OCI-LY7 (cell line): ENCODE results near the gene CRELD1. TPM values are rescaled to one million over a fixed set of nuclear protein-coding genes. Genes with fewer than 3 reads are reported as not detected.

Source experiments
- BruUV-seq: library from RNA; stranded (reverse); fragments of 400-500 nt; replicated peaks from 2 replicates; lab custom pipeline; 2021; lab: Mats Ljungman, UMichigan
- CTCF ChIA-PET: fragments of 300-600 bp; sonication (Branson Sonifier 250); formaldehyde crosslinking; loops from one replicate; lab custom pipeline; 2022; ENCODE audit warnings: antibody characterized with exemption; ENCODE audit not compliant: unreplicated experiment; lab: Charles Lee
- POLR2A ChIA-PET: fragments of 300-600 bp; sonication (Branson Sonifier 250); formaldehyde crosslinking; loops from one replicate; lab custom pipeline; 2022; ENCODE audit warnings: antibody characterized with exemption; lab: Charles Lee
- DNase-seq: peaks from one replicate; pipeline ENCODE4 v3.0.0-alpha.2; 2015; ENCODE audit warnings: low spot score
- H2AFZ ChIP-seq: fragments of 200-600 bp; sonication (generic), shearing (Covaris generic); 2 replicates; pipeline ENCODE4 v1.6.1; 2014; ENCODE audit warnings: mild to moderate bottlenecking, antibody characterized with exemption, low read length, moderate library complexity
- H3K27ac ChIP-seq: fragments of 200-600 bp; sonication (generic); 2 replicates; pipeline ENCODE4 v1.5.1; 2014; ENCODE audit warnings: mixed run types, low read depth, mild to moderate bottlenecking, moderate library complexity, low read length, inconsistent platforms; ENCODE audit not compliant: poor library complexity, severe bottlenecking
- H3K36me3 ChIP-seq: fragments of 200-600 bp; sonication (generic); 2 replicates; pipeline ENCODE4 v1.6.1; 2014; ENCODE audit warnings: mild to moderate bottlenecking, antibody characterized with exemption, low read length, moderate library complexity, mixed read lengths; ENCODE audit not compliant: insufficient read depth
- H3K4me1 ChIP-seq: fragments of 200-600 bp; sonication (generic); 2 replicates; pipeline ENCODE4 v1.5.1; 2014; ENCODE audit warnings: mild to moderate bottlenecking, low read length; ENCODE audit not compliant: insufficient read depth, poor library complexity, severe bottlenecking
- H3K4me2 ChIP-seq: fragments of 200-600 bp; sonication (generic); 2 replicates; pipeline ENCODE4 v1.6.1; 2014; ENCODE audit warnings: mild to moderate bottlenecking, low read length
- H3K4me3 ChIP-seq: fragments of 200-600 bp; sonication (generic); 2 replicates; pipeline ENCODE4 v1.5.1; 2014; ENCODE audit warnings: mild to moderate bottlenecking, low read depth, low read length; ENCODE audit not compliant: poor library complexity, severe bottlenecking
- H3K79me2 ChIP-seq: fragments of 200-600 bp; sonication (generic); 2 replicates; pipeline ENCODE4 v1.6.1; 2016; ENCODE audit warnings: low read depth, mild to moderate bottlenecking, low read length, moderate library complexity, mixed read lengths; ENCODE audit not compliant: insufficient read depth
- H3K9me2 ChIP-seq: fragments of 200-600 bp; sonication (generic); 2 replicates; pipeline ENCODE4 v1.6.1; 2016; ENCODE audit warnings: mild to moderate bottlenecking, low read length, mixed read lengths; ENCODE audit not compliant: insufficient read depth
- H3K9me3 ChIP-seq: fragments of 200-600 bp; sonication (generic); 2 replicates; pipeline ENCODE4 v1.6.1; 2014; ENCODE audit warnings: mild to moderate bottlenecking, mixed run types, low read length, mixed read lengths
- H4K20me1 ChIP-seq: fragments of 200-600 bp; sonication (generic); 2 replicates; pipeline ENCODE4 v1.6.1; 2014; ENCODE audit warnings: mild to moderate bottlenecking, antibody characterized with exemption, low read length, moderate library complexity, mixed read lengths; ENCODE audit not compliant: insufficient read depth
- CTCF ChIP-seq: fragments of 200-600 bp; sonication (generic); conservative IDR thresholded peaks from 2 replicates; pipeline ENCODE4 v1.5.1; 2014; ENCODE audit warnings: mild to moderate bottlenecking, antibody characterized with exemption, low read length, moderate library complexity, mixed read lengths
- EZH2phosphoT487 ChIP-seq: fragments of 200-600 bp; sonication (generic); IDR thresholded peaks from 2 replicates; pipeline ENCODE4 v1.6.1; 2018; ENCODE audit warnings: low read depth, borderline replicate concordance, mild to moderate bottlenecking, mixed run types, antibody characterized with exemption, low read length, moderate library complexity, mixed read lengths
- intact Hi-C: fragments of 100-400 bp; cut with micrococcal nuclease; formaldehyde crosslinking; loops from one replicate; pipeline ENCODE4 v1.10.0; 2022; ENCODE audit not compliant: unreplicated experiment
- total RNA-seq, 2 experiments: library from RNA; depleted of rRNA in 1 of 2; stranded (reverse); fragments of >200 nt in 1 of 2; shearing (Covaris generic) in 1 of 2; gene quantifications; 2 replicates each; pipeline ENCODE4 v1.2.3, GENCODE V29; 2014 to 2022

CRELD1 gene
- total RNA-seq, 2 experiments from 2014 or later: 20.9 to 23.4 TPM

- POLR2A ChIA-PET: interaction anchor here (2.3 kb wide), 1 partner anchor 15 kb away, joined by 13 read pairs; no protein-coding TSS in a partner anchor
- TF ChIP-seq CTCF: no peak
- TF ChIP-seq EZH2phosphoT487: no peak
- H3K4me2 ChIP-seq: no peak overlapping the region
- H3K79me2 ChIP-seq: no peaks in the 10 kb centered on the region
- no peak overlapping the region for H3K4me3 ChIP-seq
- CTCF ChIA-PET: no interaction called here
- no TSS peak for BruUV-seq
- no peak overlapping the region for H2AFZ ChIP-seq
- no peak for DNase-seq
- H3K36me3 ChIP-seq: no peaks in the 10 kb centered on the region
- no peaks in the 10 kb centered on the region for H4K20me1 ChIP-seq
- H3K4me1 ChIP-seq: peaks cover 7% of the 10 kb centered on the region
- H3K9me2 ChIP-seq: no peaks in the 10 kb centered on the region
- no peaks in the 10 kb centered on the region for H3K9me3 ChIP-seq
- no peak overlapping the region for H3K27ac ChIP-seq
- intact Hi-C loops: no loop called here
These were observed 27.2 kb upstream of the CRELD1 start for GRCh38 chr3:9906480-9906879.

- intact Hi-C loops: no loop called here
- Histone ChIP-seq H3K4me3 (no peak overlapping the region), H3K9me2 (no peaks in the 10 kb centered on the region), H3K36me3 (no peaks in the 10 kb centered on the region), H2AFZ (no peak overlapping the region), H3K27ac (no peak overlapping the region), H3K4me1 (no peaks in the 10 kb centered on the region), H3K79me2 (no peaks in the 10 kb centered on the region), H4K20me1 (no peaks in the 10 kb centered on the region), H3K9me3 (no peaks in the 10 kb centered on the region), H3K4me2 (no peak overlapping the region)
- TF ChIP-seq CTCF (no peak), EZH2phosphoT487 (no peak)
- no peak for DNase-seq
- ChIA-PET CTCF (no interaction called here), POLR2A (interaction anchor here (2.3 kb wide), 1 partner anchor 17 kb away, joined by 13 read pairs; no protein-coding TSS in a partner anchor)
- no TSS peak for BruUV-seq
These were observed 25.3 kb upstream of the CRELD1 start for GRCh38 chr3:9908286-9908685.

GRCh38 chr3:9909221-9910013, 24.2 kb upstream of the CRELD1 start:
- Histone ChIP-seq H3K27ac (no peak overlapping the region), H2AFZ (no peak overlapping the region), H3K79me2 (no peaks in the 10 kb centered on the region), H3K4me3 (no peak overlapping the region), H3K9me3 (no peaks in the 10 kb centered on the region), H3K4me1 (no peaks in the 10 kb centered on the region), H3K36me3 (no peaks in the 10 kb centered on the region), H3K4me2 (no peak overlapping the region), H3K9me2 (no peaks in the 10 kb centered on the region), H4K20me1 (no peaks in the 10 kb centered on the region)
- CTCF ChIA-PET: no interaction called here
- BruUV-seq: no TSS peak
- intact Hi-C loops: no loop called here
- no peak for TF ChIP-seq CTCF
- no peak for TF ChIP-seq EZH2phosphoT487
- POLR2A ChIA-PET: no interaction called here
- no peak for DNase-seq
